Duodenal mucosa (tissue), 2 donors: ENCODE measurements around the gene MYO18B.
"Not testable (repeated sequence)": the region's sequence is repeated elsewhere in the genome, so short reads cannot be mapped to it uniquely, and the experiment has no call there.

Experiments used
- H3K27ac ChIP-seq: one replicate; pipeline ENCODE4 v1.7.0; 2013; ENCODE audit warnings: low read depth, low read length
- H3K27me3 ChIP-seq, 2 donors: one replicate each; pipeline ENCODE4 v1.7.0; 2013; ENCODE audit warnings: low read length in 2 of 2, control low read depth in 1 of 2; ENCODE audit not compliant: insufficient read depth in 2 of 2, control insufficient read depth in 1 of 2
- H3K36me3 ChIP-seq, 2 donors: one replicate each; pipeline ENCODE4 v1.7.0; 2013; ENCODE audit warnings: low read length in 2 of 2, control low read depth in 1 of 2; ENCODE audit not compliant: insufficient read depth in 2 of 2, control insufficient read depth in 1 of 2
- H3K4me1 ChIP-seq, 2 donors: one replicate each; pipeline ENCODE4 v1.7.0; 2013; ENCODE audit warnings: low read length in 2 of 2, control low read depth in 1 of 2; ENCODE audit not compliant: insufficient read depth in 2 of 2, control insufficient read depth in 1 of 2
- H3K4me3 ChIP-seq, 2 donors: one replicate each; pipeline ENCODE4 v1.7.0; 2013; ENCODE audit warnings: low read length in 2 of 2, low read depth in 1 of 2
- H3K9ac ChIP-seq, 2 donors: one replicate each; pipeline ENCODE4 v1.7.0; 2013; ENCODE audit warnings: low read length in 2 of 2, low read depth in 1 of 2
- H3K9me3 ChIP-seq, 2 donors: one replicate each; pipeline ENCODE4 v1.7.0; 2013; ENCODE audit warnings: low read length in 2 of 2, control low read depth in 1 of 2; ENCODE audit not compliant: control insufficient read depth in 1 of 2

MYO18B gene

DNA sequence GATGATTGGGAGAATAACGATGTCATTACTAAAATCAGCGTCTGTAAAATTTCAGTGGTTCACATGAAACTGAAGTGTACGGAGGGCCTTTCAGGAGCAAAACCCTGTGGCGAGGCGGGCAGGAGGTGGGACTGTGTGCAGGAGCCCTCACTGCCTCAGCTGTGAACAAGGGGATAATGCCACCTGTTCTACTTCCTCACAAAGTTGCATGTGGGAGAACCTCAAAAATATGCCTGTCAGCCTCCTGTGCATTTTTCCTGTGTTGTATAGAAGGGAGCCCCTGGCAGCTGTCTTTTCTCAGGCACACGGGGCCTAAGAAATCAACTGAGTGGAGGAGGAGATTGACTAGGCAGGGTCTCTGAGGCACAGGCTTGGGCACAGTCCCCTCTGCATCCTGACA, 43.0 kb upstream of the MYO18B start:
- Histone ChIP-seq H3K27me3 (no peaks in the 10 kb centered on the region), H3K9me3 (no peaks in the 10 kb centered on the region), H3K27ac (no peak overlapping the region), H3K9ac (no peak overlapping the region), H3K36me3 (no peaks in the 10 kb centered on the region), H3K4me1 (no peaks in the 10 kb centered on the region), H3K4me3 (no peak overlapping the region)

- Histone ChIP-seq H3K4me1 (no peaks in the 10 kb centered on the region), H3K9me3 (no peaks in the 10 kb centered on the region), H3K36me3 (no peaks in the 10 kb centered on the region), H3K9ac (no peak overlapping the region), H3K27ac (no peak overlapping the region), H3K4me3 (no peak overlapping the region), H3K27me3 (no peaks in the 10 kb centered on the region)
Measured at GRCh38 chr22:25701056-25701780, 40.8 kb upstream of the MYO18B start.

- H3K27ac ChIP-seq: no peak overlapping the region
- H3K4me1 ChIP-seq: no peaks in the 10 kb centered on the region
- H3K4me3 ChIP-seq: no peak overlapping the region
- no peak overlapping the region for H3K9ac ChIP-seq
- H3K27me3 ChIP-seq: no peaks in the 10 kb centered on the region
- no peaks in the 10 kb centered on the region for H3K9me3 ChIP-seq
- H3K36me3 ChIP-seq: no peaks in the 10 kb centered on the region
Measured at GRCh38 chr22:25702040-25702439, 39.9 kb upstream of the MYO18B start.

GRCh38 chr22:25702571-25703167, 39.3 kb upstream of the MYO18B start:
- Histone ChIP-seq H3K27me3 (no peaks in the 10 kb centered on the region), H3K9ac (no peak overlapping the region), H3K9me3 (no peaks in the 10 kb centered on the region), H3K4me3 (no peak overlapping the region), H3K36me3 (no peaks in the 10 kb centered on the region), H3K4me1 (no peaks in the 10 kb centered on the region), H3K27ac (no peak overlapping the region)

GRCh38 chr22:25704701-25705100, 37.3 kb upstream of the MYO18B start:
- Histone ChIP-seq H3K36me3 (no peaks in the 10 kb centered on the region), H3K4me3 (no peak overlapping the region), H3K27ac (no peak overlapping the region), H3K27me3 (no peaks in the 10 kb centered on the region), H3K4me1 (no peaks in the 10 kb centered on the region), H3K9me3 (no peaks in the 10 kb centered on the region), H3K9ac (no peak overlapping the region)

DNA sequence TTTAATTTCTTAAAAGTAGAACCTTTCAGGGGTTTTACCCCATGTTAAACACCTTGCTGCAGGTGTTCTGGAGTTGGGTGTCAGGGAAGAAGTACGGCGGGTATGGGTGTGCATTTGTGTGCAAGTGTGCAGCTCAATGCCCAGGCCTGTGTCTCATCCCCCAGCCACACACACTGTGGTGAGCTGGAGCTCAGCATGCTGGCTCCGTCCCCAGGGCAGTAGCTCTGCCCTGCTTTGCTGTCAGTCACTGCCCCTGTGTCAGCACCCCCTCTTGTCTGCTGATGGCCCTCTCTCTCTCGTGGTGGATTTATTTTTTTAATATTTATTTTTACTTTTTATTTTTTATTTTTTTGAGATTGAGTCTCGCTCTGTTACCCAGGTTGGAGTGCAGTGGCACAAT, 35.8 kb upstream of the MYO18B start:
- H3K4me3 ChIP-seq: no peak overlapping the region
- no peak overlapping the region for H3K9ac ChIP-seq
- no peak overlapping the region for H3K27ac ChIP-seq
- no peaks in the 10 kb centered on the region for H3K36me3 ChIP-seq
- no peaks in the 10 kb centered on the region for H3K27me3 ChIP-seq
- H3K4me1 ChIP-seq: no peaks in the 10 kb centered on the region
- H3K9me3 ChIP-seq: no peaks in the 10 kb centered on the region

DNA sequence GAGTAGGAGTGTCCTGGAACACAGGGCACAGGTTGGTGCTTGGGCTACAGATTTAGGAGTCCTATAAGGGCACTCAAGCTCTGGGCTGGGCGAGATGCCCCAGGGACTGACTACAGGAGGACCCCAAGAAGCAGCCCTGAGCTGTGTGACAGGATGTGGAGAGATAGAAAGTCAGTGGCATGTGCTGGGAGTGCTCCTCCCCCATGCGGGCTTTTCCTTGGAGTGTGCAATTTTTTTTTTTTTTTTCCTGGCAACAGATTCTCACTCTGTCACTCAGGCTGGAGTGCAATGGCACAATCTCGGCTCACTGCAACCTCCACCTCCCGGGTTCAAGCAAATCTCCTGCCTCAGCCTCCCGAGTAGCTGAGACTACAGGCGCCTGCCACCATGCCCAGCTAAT, 33.6 kb upstream of the MYO18B start:
- not testable (repeated sequence) for H3K9me3 ChIP-seq, H3K36me3 ChIP-seq, H3K9ac ChIP-seq, H3K4me1 ChIP-seq, H3K4me3 ChIP-seq, H3K27ac ChIP-seq, H3K27me3 ChIP-seq

DNA sequence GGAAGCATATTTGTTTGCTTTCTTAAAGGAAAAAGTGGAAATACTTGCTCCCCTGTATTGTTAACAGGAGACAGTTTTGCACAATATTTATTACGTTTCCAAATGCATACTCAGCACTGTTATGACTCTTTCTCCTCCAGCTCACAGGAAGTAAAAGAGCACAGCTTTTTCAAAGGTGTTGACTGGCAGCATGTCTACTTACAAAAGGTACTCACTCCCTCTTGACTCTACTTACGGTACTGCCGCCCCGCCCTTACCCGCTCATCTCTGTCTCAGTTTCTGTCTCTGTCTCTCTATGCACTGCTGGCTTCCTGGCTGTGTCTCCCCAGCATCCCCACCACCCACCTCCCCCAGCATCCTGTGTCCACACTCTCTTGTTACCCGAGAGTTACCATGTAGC, 32.2 kb upstream of the MYO18B start:
- Histone ChIP-seq H3K4me3 (no peak overlapping the region), H3K36me3 (no peaks in the 10 kb centered on the region), H3K4me1 (no peaks in the 10 kb centered on the region), H3K9me3 (no peaks in the 10 kb centered on the region), H3K9ac (no peak overlapping the region), H3K27ac (no peak overlapping the region), H3K27me3 (no peaks in the 10 kb centered on the region)

DNA sequence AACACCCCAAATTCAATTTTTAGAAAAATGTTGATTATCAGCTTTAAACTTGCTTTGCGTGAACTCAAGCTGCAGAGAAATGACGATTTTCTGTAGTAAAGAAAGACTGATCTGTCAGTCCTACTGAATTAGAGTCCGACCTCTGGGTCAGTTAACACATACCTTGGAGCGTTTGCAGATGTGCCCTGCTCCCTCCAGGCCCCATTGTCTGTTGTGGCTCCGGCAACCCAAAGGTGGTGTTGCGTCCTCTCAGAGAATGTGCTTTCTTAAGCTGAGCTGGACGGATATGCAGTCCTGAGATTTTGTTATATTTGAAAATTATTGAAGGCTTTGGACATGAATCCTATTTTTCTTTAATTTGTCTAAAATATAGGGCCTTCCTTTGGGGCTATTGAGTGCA, 31.5 kb upstream of the MYO18B start:
- no peaks in the 10 kb centered on the region for H3K36me3 ChIP-seq
- no peak overlapping the region for H3K27ac ChIP-seq
- H3K4me3 ChIP-seq: no peak overlapping the region
- no peaks in the 10 kb centered on the region for H3K9me3 ChIP-seq
- H3K27me3 ChIP-seq: no peaks in the 10 kb centered on the region
- no peaks in the 10 kb centered on the region for H3K4me1 ChIP-seq
- no peak overlapping the region for H3K9ac ChIP-seq

GRCh38 chr22:25711491-25711890, 30.5 kb upstream of the MYO18B start:
- no peak overlapping the region for H3K27ac ChIP-seq
- no peaks in the 10 kb centered on the region for H3K4me1 ChIP-seq
- no peaks in the 10 kb centered on the region for H3K27me3 ChIP-seq
- no peak overlapping the region for H3K9ac ChIP-seq
- H3K9me3 ChIP-seq: no peaks in the 10 kb centered on the region
- no peak overlapping the region for H3K4me3 ChIP-seq
- H3K36me3 ChIP-seq: no peaks in the 10 kb centered on the region
